CD4-positive, alpha-beta T cell treated with Interleukin-10 for 1 hour (primary cell): Measurements from ENCODE around the gene IL6ST.

Experiments used
- DNase-seq: peaks from one replicate; pipeline ENCODE4 v3.0.0-alpha.2; 2020

The IL6ST gene

DNA sequence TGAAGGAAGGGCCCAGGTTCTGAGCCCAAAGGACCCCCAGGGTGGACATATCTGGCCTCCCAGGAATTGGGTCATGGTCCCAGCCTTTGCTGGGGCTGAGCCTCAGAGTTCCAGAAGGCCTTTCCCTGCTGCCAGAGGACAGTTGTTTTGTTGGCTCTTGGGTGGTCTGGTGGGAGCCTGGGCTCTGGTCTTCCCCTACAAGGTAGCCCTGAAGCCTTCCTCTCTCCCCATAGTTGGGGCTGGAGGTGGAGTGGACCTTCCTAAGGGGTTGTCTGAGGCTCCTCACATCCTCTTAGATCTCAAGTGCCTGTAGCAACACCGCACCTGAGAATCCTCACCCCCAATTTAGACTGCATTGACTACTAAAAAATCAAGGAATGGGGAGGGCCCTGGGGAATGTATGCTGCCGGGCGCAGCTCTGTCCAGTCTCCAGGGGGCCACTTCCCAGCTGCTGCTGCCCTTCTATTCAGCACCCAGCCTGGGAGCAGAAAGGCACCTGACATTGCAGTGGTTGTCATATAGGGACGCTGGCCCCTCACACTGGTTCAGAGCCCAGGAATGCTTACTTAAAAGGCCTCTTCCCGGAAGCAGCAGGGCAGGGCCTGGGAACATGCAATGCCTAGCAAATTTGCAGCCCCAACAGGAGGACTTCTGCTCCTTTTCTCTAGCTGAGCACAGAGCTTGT lies 77.2 kb downstream of the IL6ST start:
- no peak for DNase-seq

DNA sequence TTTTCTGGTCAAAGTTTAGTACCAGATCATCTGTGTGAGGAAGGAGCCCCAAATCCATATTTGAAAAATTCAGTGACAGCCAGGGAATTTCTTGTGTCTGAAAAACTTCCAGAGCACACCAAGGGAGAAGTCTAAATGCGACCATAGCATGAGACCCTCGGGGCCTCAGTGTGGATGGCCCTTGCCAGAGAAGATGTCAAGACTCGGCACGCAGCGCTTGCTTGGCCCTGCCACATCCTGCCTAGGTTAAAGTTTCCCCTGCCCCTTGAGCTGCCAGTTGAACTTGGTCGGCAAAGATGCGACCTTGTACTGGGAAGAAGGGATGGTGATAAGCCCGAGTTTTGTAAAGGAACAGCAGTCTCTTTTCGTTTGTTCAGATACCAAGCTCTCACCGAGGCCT lies 77.8 kb downstream of the IL6ST start:
- no peak for DNase-seq

DNA sequence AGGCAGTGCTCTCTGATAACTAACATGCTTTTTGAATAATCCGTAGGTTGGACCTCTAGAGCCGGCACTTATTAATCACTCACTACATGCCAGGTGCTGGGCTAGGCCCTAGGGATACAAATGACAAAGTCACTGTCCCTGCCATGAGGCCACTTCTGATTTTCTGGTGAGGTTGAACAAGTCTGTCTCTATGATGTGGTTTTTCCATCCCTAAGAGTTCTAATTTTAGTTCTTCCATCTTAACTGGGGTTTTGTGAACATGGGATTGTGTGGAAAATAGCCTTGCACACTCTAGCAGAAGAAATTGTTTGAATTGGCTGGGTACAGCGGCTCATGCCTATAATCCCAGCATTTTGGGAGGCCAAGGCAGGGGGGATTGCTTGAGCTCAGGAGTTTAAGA lies 79.0 kb downstream of the IL6ST start:
- no peak for DNase-seq

DNA sequence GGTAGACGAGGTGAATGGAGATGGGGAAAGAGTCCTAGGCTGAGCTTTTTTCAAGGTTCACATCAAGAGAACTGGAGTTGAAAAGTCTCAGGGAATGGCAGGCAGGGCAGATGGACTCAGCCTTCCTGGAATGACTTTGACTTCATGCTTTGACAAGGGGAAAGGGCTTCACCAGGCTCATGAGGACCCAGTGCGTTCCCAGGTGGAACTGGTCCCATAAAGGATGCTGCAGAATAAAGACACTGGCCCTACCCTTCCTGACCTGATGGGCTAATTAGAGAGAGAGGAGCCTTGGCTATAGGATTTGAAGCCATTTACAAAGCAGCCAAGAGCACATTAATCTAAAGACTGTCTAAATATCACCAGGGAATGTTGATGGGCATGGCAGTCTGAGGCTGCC lies 79.8 kb downstream of the IL6ST start:
- DNase-seq, result no peak

DNA sequence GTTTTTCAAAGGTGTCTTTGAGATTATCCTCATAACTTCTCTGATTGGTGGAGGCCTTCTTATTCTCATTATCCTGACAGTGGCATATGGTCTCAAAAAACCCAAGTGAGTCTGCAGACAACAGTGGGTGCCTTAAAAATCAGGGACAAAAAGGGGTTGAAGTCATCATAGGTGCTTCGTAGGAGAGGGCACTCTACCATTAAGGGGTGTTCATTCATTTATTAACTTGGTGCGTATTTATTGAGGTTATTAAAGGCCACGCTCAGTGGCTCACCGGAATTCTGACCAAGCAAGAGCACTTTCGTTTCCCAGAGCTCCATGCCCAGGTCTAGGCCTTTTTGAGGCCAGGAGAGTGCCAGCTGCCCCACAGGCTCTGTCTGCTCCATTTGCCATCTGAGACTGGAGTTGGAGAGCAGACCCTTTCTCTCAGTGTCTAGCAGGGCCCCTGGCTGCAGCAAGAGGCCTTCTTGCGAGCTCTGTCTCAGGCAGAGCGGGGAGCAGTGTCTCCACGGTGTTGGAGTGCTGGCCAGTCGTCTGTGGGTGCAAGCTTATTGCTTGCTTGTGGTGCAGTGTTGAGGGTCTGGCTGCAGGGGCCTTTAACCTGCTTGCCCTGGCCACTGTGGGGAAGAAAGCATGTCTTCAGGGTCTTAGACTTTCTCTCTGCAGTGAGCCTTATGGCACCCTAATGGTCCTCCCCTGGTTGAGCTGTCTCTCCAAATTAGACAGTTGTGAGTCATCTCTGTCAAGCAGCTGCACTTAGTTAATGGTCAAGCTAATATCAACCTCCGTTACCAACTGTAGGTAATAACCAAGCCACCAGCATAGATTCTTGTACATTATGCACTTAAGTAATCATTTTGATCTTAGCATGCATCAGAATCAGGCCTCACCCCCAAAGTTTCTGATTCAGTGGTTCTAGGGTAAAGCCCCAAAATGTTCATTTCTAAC lies 81.0 kb downstream of the IL6ST start:
- no peak for DNase-seq

DNA sequence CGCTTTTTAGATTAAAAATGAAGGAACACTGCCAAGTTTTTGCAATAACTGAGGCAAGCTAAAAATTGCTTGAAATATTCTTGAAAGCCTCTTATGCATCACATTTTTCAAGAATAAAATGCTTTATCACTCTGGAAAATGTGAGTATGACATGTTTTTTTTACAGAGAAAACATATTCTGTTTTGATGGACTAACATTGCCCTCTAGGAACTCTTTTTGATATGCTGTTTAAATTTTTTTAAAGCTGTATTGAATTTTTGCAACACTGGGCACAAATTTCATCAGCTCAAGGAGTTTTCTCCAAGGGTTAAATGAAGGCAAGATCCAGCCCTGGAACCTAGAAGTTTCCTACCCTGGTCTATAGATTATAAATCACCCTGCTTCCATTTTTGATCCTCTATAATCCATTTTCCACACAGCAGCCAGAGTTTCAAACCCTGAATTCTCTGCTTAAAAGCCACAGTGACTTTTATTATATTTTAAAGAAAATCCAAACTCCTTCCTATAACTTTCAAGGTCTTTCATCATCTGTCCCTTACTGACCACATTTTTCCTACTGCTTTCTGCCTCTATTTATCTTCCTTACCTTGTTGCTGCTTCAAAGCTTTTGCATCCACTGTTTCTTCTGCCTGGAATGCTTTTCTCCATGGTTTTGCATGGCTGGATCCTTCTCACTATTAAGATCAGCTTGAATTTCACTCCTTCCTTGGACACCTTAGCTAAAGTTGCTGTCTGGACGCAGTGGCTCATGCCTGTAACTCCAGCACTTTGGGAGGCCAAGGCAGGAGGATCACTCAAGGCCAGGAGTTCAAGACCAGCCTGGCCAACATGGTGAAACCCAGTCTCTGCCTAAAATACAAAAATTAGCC lies 82.7 kb downstream of the IL6ST start:
- no peak for DNase-seq

DNA sequence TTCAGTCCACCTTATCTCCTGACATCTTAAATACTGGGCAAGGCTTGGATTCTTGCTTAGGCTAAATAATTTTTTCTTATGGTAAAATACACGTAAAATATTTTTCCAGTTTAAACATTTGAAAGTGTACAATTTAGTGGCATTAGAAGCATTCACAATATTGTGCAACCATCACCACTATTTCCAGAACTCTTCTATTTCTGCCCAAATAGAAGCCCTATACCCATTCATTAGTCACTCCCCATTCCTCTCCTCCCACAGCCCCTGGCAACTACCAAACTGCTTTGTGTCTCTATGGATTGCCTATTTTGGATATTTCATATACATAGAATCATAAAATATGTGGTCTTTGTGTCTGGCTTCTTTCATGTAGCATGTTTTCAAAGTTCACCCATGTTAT lies 86.0 kb downstream of the IL6ST start:
- no peak for DNase-seq

DNA sequence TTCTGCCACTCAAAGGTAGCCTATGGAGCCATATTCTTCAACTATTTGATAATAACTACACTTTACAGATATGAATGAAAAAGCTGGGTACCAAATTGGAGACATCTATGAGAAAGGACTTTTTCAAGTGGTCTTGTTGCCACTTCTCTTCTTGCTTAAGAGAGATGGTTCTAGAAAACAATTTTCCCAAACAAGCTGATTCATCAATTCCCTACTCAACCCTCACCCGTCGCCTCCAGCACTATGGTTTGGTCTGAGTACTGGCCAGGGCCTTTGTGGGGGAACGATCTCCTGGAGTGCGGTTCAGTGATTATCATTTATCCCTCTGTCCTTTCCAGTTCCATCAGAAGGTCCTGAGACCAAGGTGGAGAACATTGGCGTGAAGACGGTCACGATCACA lies 86.8 kb downstream of the IL6ST start:
- no peak for DNase-seq

DNA sequence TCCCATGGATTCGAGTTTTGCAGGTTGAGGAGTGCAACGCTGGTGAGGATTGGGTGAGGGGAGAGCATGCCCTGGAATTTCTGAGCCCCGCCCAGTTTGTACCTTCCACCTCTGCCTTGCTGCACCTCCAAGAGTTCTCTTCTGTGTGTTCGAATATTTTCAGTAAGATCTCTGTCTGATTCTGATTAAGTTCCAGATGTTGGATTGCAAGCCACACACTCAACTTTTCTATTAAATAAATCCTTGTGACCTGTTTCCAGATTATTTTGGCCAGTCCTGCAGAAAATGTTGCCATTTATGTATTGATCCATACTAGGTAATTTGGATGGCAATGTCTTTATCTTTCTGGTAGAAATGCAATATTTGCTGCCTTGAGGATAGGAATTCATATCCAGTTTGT lies 89.5 kb downstream of the IL6ST start:
- no peak for DNase-seq

DNA sequence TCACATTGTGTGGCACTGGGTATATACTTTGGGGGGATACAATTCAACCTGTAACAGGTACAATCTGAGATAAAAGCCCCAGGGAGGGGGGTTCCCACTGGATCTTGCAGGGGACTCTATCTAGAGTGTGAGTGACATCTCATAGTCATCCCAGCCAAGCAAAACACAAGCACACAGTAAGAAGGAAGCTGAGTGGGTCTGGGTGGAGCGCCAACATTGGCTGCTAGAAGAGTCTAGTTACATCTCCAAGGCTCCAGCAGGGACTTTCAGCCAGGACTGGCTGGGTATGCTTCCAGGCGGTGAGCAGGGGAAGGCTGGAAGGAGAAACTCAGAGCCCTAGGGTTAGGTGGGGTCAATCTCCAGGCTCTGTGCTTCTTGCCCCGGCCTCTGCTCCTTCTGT lies 90.6 kb downstream of the IL6ST start:
- no peak for DNase-seq

DNA sequence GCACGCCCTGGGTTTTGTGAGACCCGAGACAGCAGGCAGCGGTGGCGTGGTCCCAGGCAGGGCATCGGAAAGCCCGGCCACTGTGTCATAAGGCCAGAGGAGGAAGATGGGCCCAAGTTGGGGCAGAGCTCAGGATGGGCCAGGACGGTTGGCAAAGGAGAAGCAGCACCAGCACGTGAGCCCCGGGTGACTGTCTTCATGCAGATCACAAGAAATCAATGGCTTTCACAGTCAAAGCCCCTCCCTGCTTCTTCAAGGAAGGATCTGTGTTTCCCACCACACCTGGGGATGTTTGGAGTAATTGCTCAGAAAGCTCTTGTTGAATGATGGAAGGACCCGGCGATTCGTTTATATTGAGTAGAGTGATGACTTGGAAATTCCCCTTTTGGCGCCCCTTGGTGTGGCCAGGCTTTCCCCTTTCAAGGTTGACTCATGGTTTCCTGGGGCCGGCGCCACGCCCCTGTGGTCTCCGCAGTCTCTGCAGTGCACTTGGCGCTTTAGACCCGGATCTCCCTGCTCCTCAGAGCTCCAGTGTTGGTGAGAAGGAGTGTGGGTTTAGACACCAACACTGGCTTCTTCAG lies 91.6 kb downstream of the IL6ST start:
- DNase-seq, result peak; percentile 70

DNA sequence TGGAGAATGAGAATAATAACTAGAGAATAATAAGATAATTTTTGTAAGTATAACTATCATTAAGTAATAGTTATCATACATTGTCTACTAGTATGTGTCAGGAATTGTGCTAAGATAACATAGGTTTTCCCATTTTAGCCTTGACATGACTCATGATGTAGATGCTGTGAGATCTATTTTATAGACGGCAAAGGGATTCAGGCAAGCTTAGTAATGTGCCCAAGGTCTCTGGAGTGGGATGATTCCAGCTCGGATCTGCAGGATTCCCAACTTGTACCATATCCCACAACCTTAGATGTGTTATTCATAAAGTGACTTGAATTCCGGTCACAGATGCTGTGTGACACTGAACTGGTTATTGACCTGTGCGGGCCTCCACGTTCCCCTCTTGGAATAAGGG lies 92.1 kb downstream of the IL6ST start:
- DNase-seq, result no peak

DNA sequence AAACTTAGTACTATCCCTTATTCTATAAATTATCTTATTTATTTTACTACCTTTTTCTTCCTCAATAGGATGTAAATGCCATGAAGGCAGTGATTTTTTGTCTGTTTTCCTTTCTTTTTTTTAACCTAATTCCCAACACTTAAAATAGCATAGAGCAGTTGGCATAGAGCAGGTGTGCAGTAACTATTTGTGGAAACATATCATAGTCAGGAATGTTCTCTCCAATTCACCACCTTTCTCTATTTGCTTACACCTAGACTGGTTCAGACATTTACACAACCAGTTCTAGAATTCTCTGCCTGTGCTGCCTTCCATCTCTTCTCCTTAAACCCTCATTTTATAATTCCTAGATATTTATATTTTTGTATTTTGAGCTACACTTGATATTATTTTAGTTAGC lies 94.0 kb downstream of the IL6ST start:
- DNase-seq, result no peak

DNA sequence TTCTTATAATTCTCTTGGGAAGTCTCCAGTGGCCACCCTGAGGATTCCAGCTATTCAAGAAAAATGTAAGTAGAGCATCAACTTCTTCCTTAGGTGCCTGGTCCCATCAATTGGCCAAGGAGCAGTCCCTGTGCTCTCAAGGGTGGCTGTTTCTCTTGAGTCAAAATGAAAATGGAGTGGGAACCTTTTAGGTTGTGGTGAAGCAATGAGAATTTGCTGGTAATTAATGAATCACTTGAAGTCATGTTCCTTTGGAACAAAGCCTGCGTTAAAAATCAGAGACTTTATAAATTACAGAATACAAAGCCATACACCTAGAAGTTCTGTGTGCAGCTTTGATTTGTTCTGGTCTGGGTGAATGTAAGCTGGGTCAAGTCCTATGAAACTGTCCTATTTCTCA lies 94.7 kb downstream of the IL6ST start:
- DNase-seq, result no peak

DNA sequence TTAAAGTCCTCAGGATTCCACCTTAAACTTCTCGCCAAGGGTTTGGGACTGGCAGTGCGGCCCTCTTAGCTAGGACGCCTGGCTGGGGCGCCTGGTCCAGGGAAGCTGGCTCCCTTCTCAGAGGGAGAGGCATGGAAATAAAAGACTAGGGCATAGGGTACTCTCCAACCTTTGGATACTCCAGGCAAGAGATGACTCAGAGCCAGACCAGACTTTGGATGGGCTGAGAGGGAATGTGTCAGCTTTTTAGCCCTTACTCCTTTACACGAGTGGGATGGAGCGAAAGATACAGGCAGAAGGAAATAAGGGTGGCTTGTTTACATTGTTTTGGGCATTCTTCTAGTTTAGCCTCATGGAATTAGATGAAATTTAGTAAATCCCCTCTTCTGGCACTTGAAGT lies 95.4 kb downstream of the IL6ST start:
- no peak for DNase-seq

DNA sequence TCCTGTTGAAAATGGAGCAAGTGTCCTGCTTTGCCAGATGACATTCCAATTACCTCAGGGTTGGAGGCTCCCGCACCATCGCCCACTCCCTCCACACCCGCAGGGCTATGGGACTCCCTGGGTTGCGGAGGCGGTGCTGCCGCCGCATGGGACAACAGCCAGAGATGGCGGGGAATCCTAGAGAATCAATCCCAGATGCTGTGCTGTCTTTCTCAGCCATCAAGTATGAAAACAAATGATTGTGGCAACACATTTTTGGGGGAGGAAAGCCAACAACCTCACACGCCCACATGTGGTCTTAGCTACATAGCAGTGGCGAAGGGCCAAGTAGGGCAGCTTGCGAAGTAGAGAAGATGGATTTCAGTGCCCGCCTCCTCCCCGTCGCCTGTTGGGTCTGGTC lies 96.9 kb downstream of the IL6ST start:
- DNase-seq, result no peak

DNA sequence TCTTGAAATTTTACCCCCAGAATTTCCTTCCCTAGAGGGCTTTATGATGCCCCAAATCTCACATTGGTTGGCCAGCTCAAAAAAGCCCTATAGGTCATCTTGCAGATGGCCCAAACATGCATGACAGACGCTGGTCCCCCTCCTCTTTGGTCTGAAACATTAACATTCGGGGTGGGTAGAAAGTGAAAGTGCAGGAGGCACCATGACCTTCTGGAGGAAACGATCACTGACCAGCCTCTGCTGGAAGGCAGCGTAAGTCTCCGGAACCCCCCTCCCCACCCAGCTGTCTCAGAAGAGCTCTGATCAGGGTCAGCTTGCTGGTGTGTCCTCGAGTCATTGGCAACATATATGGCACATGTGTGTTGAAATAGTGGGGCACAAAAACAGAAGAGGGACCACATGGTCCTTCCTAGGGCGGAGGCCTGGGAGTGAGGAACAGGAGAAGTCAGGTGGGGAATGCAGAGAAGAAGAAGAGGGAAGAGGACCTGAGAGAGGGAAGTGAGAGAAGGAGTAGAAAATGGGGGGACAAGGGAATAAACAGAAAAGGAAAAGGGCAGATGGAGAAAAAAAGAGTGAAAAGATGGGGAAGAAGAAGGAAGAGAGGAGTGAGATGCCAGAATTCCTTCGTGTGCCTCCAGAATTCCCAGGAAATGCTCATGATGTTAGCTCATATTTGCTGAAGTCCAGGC lies 97.4 kb downstream of the IL6ST start:
- no peak for DNase-seq

DNA sequence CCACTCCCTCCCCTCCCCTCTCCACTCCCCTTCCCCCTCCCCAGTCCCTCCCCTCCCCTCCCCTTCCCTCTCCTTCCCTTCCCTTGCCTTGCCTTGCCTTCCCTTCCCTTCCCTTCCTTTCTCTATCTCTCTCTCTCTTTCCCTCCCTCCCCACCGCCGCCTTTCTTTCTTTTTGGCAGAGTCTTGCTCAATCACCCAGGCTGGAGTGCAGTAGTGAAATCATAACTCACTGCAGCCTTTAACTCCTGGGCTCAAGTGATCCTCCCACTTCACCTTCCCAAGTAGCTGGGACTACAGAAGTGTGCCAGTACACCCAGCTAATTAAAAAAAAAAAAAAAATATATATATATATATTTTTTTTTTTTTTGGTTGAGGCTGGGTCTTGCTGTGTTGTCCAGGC lies 98.1 kb downstream of the IL6ST start:
- no peak for DNase-seq

DNA sequence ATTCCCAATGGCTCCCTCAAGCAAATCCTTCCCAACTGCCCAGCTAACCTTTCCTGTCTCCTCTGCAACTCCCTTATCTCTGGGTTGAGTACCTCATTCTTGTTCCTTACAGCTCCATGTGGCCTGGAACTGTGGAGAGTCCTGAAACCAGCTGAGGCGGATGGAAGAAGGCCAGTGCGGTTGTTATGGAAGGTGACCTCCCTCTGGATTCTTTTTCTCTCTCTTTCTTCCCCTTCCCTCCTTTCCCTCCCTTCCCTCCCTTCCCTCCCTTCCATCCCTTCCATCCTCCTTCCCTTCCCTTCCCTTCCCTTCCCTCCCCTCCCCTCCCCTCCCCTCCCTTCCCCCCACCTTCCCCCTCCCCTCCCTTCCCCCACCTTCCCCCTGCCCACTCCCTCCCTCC lies 98.5 kb downstream of the IL6ST start:
- DNase-seq, result no peak

DNA sequence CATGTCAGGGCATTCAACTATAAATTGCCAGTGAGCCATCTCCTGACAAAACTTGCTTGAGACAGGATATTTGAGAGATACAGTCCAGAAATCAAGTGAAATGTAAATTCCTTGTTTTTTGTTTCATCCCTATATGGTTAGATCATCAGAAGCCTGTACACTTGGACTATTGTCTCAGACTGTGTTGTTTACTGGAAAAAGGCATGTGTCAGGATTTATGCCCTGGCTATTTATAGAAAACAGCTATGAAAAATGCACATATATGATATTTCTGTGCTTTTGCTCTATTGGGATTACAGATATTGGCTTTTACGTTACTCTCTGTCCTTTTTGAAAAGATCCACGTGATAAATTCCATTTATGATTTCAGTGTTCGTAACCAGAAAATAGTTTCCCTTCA lies 99.4 kb downstream of the IL6ST start:
- DNase-seq, result no peak

DNA sequence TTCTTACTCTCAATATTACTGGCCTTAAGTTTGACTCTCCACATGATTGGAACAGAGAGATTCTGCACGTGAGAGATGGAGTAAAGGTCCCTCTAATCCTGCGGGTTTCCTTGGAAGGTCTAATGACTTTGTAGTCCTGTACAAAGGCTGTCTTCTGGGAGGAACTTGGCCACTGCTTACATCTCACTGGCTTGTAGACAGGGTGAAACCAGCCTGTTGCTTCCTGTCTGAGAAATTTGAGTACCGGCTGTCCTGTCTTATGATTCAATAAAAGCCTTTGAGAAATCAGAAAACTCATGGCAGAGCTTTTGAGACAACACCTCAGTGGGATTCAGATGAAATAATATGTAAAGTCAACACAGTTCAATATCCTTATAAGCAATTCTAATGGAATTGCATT lies 100.6 kb downstream of the IL6ST start:
- no peak for DNase-seq

DNA sequence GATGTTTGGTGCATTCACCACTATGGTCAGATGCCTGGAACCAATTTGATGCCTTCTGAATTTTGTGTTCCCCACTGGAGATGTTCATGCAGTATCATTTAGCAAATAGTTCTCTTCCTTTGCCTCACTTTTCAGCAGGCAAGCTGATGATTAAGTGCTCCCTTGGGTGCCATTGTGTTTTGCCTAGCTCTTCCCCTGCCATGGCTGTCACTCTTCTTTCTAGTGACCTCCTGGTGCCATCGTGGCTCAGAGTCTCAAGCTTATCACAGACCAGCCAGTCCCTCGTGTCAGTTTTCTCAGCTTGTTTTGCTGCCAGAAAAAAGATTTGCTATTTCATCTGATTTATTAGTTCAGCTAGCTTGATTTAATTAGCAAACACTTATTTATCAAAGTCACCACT lies 102.3 kb downstream of the IL6ST start:
- no peak for DNase-seq

DNA sequence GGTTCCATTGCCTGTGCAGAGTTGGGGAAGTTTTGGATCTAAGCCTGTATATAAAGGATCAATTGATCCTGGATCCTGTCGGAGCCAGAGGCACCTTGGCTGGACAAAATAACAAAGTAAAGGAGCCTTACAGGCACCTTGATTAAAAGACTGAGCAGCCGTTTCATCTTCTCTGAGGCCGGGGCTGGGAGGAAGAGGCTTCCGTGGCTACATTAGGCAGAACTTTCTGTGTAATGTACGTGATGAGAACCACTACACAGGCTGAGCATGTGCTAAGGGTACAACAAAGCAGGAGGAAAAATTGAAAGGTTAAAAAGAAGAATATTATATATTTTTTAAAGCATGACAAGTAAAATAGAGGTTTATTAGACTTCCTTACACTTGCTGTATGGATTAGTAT lies 106.6 kb downstream of the IL6ST start:
- no peak for DNase-seq
